SK-N-SH (cell line): Measurements from ENCODE around the gene HDAC4. TPM values are rescaled to one million over a fixed set of nuclear protein-coding genes. Genes with fewer than 3 reads are reported as not detected.
"Not testable (repeated sequence)": the region's sequence is repeated elsewhere in the genome, so short reads cannot be mapped to it uniquely, and the experiment has no call there.

Experiments used
- CTCF ChIA-PET: fragments of 300-600, 350-600 bp; formaldehyde crosslinking; extraction: SDS; loops from one replicate; lab custom pipeline; 2021; lab: Yijun Ruan, JAX
- POLR2A ChIA-PET: fragments of 350-600 bp; sonication (Branson Sonifier 250); formaldehyde crosslinking; extraction: SDS; loops from one replicate; lab custom pipeline; 2020; ENCODE audit warnings: antibody characterized with exemption, inconsistent platforms; lab: Yijun Ruan, JAX
- DNase-seq: peaks from one replicate; pipeline ENCODE4 v3.0.0; 2012
- H2AFZ ChIP-seq: fragments of 200-600 bp; sonication (generic); 2 replicates; pipeline ENCODE4 v1.8.1; 2016; ENCODE audit warnings: antibody characterized with exemption, mild to moderate bottlenecking, low read depth
- H3F3A ChIP-seq: fragments of 200-600 bp; sonication (generic); replicated peaks from 2 replicates; pipeline ENCODE3; 2016; ENCODE audit warnings: antibody characterized with exemption, mild to moderate bottlenecking; ENCODE audit not compliant: insufficient read depth
- H3K27ac ChIP-seq, 2 experiments: fragments of 200-500 bp in 1 of 2; fragments of 200-600 bp in 1 of 2; sonication (Bioruptor generic) in 1 of 2; sonication (generic), shearing (Covaris generic) in 1 of 2; 2 replicates each; pipeline versions ENCODE4 v1.5.1 to v1.6.1; 2014 to 2016; ENCODE audit warnings: low read depth in 2 of 2, inconsistent platforms in 1 of 2, low read length in 1 of 2, mild to moderate bottlenecking in 1 of 2, mixed read lengths in 1 of 2
- H3K27me3 ChIP-seq: fragments of 200-600 bp; sonication (generic), shearing (Covaris generic); 2 replicates; pipeline ENCODE4 v1.6.1; 2016; ENCODE audit warnings: mixed run types; ENCODE audit not compliant: insufficient read depth
- H3K36me3 ChIP-seq, 2 experiments: fragments of 200-500 bp in 1 of 2; fragments of 200-600 bp in 1 of 2; sonication (Bioruptor generic) in 1 of 2; sonication (generic) in 1 of 2; replicated peaks in 1 of 2; 2 replicates each; pipeline versions ENCODE3 to v1.5.1; 2014 to 2016; ENCODE audit warnings: low read length in 1 of 2, mild to moderate bottlenecking in 1 of 2; ENCODE audit not compliant: insufficient read depth in 2 of 2, control insufficient read depth in 1 of 2
- H3K4me1 ChIP-seq, 2 experiments: fragments of 200-500 bp in 1 of 2; fragments of 200-600 bp in 1 of 2; sonication (Bioruptor generic) in 1 of 2; sonication (generic), shearing (Covaris generic) in 1 of 2; 2 replicates each; pipeline versions ENCODE4 v1.5.1 to v1.6.1; 2014 to 2016; ENCODE audit warnings: low read depth in 1 of 2, low read length in 1 of 2, mixed run types in 1 of 2; ENCODE audit not compliant: insufficient read depth in 2 of 2, control insufficient read depth in 1 of 2
- H3K4me2 ChIP-seq: fragments of 200-600 bp; sonication (generic), shearing (Covaris generic); 2 replicates; pipeline ENCODE4 v1.6.1; 2017; ENCODE audit warnings: mixed run types
- H3K4me3 ChIP-seq, 2 experiments: fragments of 200-500 bp in 1 of 2; fragments of 200-600 bp in 1 of 2; sonication (Bioruptor generic) in 1 of 2; sonication (generic), shearing (Covaris generic) in 1 of 2; 2 replicates each; pipeline versions ENCODE4 v1.5.1 to v1.8.1; 2014 to 2016; ENCODE audit warnings: low read depth in 2 of 2, inconsistent platforms in 1 of 2, low read length in 1 of 2, mild to moderate bottlenecking in 1 of 2, mixed read lengths in 1 of 2, moderate library complexity in 1 of 2
- H3K79me2 ChIP-seq: fragments of 200-600 bp; sonication (generic); 2 replicates; pipeline ENCODE4 v1.8.1; 2017; ENCODE audit warnings: mild to moderate bottlenecking; ENCODE audit not compliant: insufficient read depth
- H3K9ac ChIP-seq: fragments of 200-600 bp; sonication (generic); 2 replicates; pipeline ENCODE4 v1.6.1; 2017; ENCODE audit warnings: mixed run types
- H3K9me2 ChIP-seq: fragments of 200-600 bp; sonication (generic); 2 replicates; pipeline ENCODE4 v1.6.1; 2017; ENCODE audit warnings: mixed run types
- H3K9me3 ChIP-seq: fragments of 200-600 bp; sonication (generic); 2 replicates; pipeline ENCODE4 v1.6.1; 2017; ENCODE audit warnings: mixed run types, mild to moderate bottlenecking, moderate library complexity
- H4K20me1 ChIP-seq: fragments of 200-600 bp; sonication (generic); 2 replicates; pipeline ENCODE4 v1.6.1; 2017; ENCODE audit warnings: mild to moderate bottlenecking, mixed run types; ENCODE audit not compliant: insufficient read depth
- EZH2phosphoT487 ChIP-seq: fragments of 200-600 bp; sonication (generic); IDR thresholded peaks from 2 replicates; pipeline ENCODE4 v1.6.1; 2017; ENCODE audit warnings: low read depth, mixed run types, mild to moderate bottlenecking, antibody characterized with exemption, moderate library complexity, borderline replicate concordance
- FOSL2 ChIP-seq: IDR thresholded peaks from 2 replicates; pipeline ENCODE4 v1.4.0; 2012; ENCODE audit warnings: low read depth, mild to moderate bottlenecking, moderate library complexity, borderline replicate concordance
- FOXJ3 ChIP-seq: sonication (generic); formaldehyde crosslinking; IDR thresholded peaks from 2 replicates; pipeline ENCODE4 v1.5.1; 2020; ENCODE audit warnings: mild to moderate bottlenecking, missing genetic modification reagents
- FOXM1 ChIP-seq: IDR thresholded peaks from 2 replicates; pipeline ENCODE4 v1.4.0; 2012; ENCODE audit warnings: low read depth, mild to moderate bottlenecking
- GABPA ChIP-seq: IDR thresholded peaks from 2 replicates; pipeline ENCODE4 v1.4.0; 2012; ENCODE audit warnings: low read depth, mild to moderate bottlenecking
- NFIC ChIP-seq: IDR thresholded peaks from 2 replicates; pipeline ENCODE4 v1.4.0; 2012; ENCODE audit warnings: borderline replicate concordance
- RAD21 ChIP-seq: IDR thresholded peaks from 2 replicates; pipeline ENCODE4 v1.6.1; 2012; ENCODE audit warnings: mild to moderate bottlenecking, low read length
- RCOR1 ChIP-seq: fragments of 150-350 bp; IDR thresholded peaks from 2 replicates; pipeline ENCODE4 v1.6.1; 2017; ENCODE audit warnings: antibody characterized with exemption, low read length
- RXRA ChIP-seq: IDR thresholded peaks from 2 replicates; pipeline ENCODE4 v1.4.0; 2012; ENCODE audit warnings: low read depth, mild to moderate bottlenecking, borderline replicate concordance
- SMC3 ChIP-seq: IDR thresholded peaks from 2 replicates; pipeline ENCODE4 v1.6.1; 2012; ENCODE audit warnings: low read depth, low read length, improper control_type of control experiment
- TEAD4 ChIP-seq: IDR thresholded peaks from 2 replicates; pipeline ENCODE4 v1.4.0; 2012; ENCODE audit warnings: mild to moderate bottlenecking, borderline replicate concordance; ENCODE audit not compliant: insufficient read depth
- WGBS: methylation state at CpG from one replicate; pipeline ENCODE4 v1.1.6; 2017; ENCODE audit warnings: low lambda C conversion rate; 5-methylcytosine and 5-hydroxymethylcytosine counted together
- polyA plus RNA-seq, 3 experiments: library from polyadenylated mRNA; depleted of rRNA; stranded (reverse); fragments of >200 nt; gene quantifications; 2 replicates each; pipeline ENCODE4 v1.2.3, GENCODE V29; 2012
- TF ChIP-seq, protein P1 (sequence below): fragments of 200-600 bp; sonication (generic); IDR thresholded peaks from 2 replicates; pipeline ENCODE4 v1.6.1; 2017; ENCODE audit warnings: antibody characterized with exemption, mild to moderate bottlenecking, moderate library complexity
- TF ChIP-seq, protein P2 (sequence below): fragments of 150-350 bp; IDR thresholded peaks from 2 replicates; pipeline ENCODE4 v1.6.1; 2016; ENCODE audit warnings: mild to moderate bottlenecking, low read depth, low read length
- TF ChIP-seq, protein P3 (sequence below): IDR thresholded peaks from 2 replicates; pipeline ENCODE4 v1.4.0; 2012; ENCODE audit warnings: low read depth, borderline replicate concordance
- TF ChIP-seq, protein P4 (sequence below): fragments of 150-350 bp; IDR thresholded peaks from 2 replicates; pipeline ENCODE4 v1.6.1; 2017; ENCODE audit warnings: antibody characterized with exemption, low read length, low read depth, borderline replicate concordance
- TF ChIP-seq, protein P5 (sequence below): IDR thresholded peaks from 2 replicates; pipeline ENCODE4 v1.4.0; 2012; ENCODE audit warnings: low read depth, borderline replicate concordance

Gene HDAC4
- polyA plus RNA-seq, 1 of the 3 experiments (the other 2 are of a cell fraction), result 5.5 TPM

- H3K9me2 ChIP-seq, H3K79me2 ChIP-seq, H3K4me2 ChIP-seq, H3K9me3 ChIP-seq, H3F3A ChIP-seq, H3K27ac ChIP-seq, H3K4me3 ChIP-seq: not testable (repeated sequence)
- peaks cover 0 to 16% of the 10 kb centered on the region in 2 experiments for H3K36me3 ChIP-seq
- H3K4me1 ChIP-seq, result peaks cover 0 to 24% of the 10 kb centered on the region in 2 experiments; a peak in 1 of 4 replicates
- WGBS, result 54% methylated on average over 6 of the region's 18 CpGs
- peak; percentile 65 for DNase-seq
- TF ChIP-seq, protein P1, sequence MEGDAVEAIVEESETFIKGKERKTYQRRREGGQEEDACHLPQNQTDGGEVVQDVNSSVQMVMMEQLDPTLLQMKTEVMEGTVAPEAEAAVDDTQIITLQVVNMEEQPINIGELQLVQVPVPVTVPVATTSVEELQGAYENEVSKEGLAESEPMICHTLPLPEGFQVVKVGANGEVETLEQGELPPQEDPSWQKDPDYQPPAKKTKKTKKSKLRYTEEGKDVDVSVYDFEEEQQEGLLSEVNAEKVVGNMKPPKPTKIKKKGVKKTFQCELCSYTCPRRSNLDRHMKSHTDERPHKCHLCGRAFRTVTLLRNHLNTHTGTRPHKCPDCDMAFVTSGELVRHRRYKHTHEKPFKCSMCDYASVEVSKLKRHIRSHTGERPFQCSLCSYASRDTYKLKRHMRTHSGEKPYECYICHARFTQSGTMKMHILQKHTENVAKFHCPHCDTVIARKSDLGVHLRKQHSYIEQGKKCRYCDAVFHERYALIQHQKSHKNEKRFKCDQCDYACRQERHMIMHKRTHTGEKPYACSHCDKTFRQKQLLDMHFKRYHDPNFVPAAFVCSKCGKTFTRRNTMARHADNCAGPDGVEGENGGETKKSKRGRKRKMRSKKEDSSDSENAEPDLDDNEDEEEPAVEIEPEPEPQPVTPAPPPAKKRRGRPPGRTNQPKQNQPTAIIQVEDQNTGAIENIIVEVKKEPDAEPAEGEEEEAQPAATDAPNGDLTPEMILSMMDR, result peak; percentile 32
- TF ChIP-seq RAD21 (peak; percentile 53), SMC3 (peak; percentile 33; the same call in 1 of the 2 replicates)
- TF ChIP-seq, all 33 proteins: peak for 3; not testable (repeated sequence) for 30
- not testable (repeated sequence) for H4K20me1 ChIP-seq, H2AFZ ChIP-seq, H3K27me3 ChIP-seq, H3K9ac ChIP-seq
- POLR2A ChIA-PET, result interaction anchor here (0.5 kb wide), 1 partner anchor 10 kb away, joined by 3 read pairs; no protein-coding TSS in a partner anchor
- CTCF ChIA-PET, result interaction anchor here (0.6 to 2.5 kb wide), 4 partner anchors 24 to 46 kb away, joined by 3 to 15 read pairs (median 4); no protein-coding TSS in a partner anchor
Measured at GRCh38 chr2:239069362-239070333, 331.2 kb downstream of the HDAC4 start.

- Histone ChIP-seq H2AFZ (no peak overlapping the region), H4K20me1 (no peaks in the 10 kb centered on the region), H3K4me1 (peaks cover 0 to 26% of the 10 kb centered on the region in 2 experiments; a peak in 1 of 4 replicates), H3F3A (no peaks in the 10 kb centered on the region), H3K4me2 (no peak overlapping the region), H3K27me3 (no peaks in the 10 kb centered on the region), H3K9ac (no peak overlapping the region), H3K9me3 (no peaks in the 10 kb centered on the region), H3K79me2 (no peaks in the 10 kb centered on the region), H3K36me3 (peaks cover 0 to 13% of the 10 kb centered on the region in 2 experiments), H3K9me2 (no peaks in the 10 kb centered on the region), H3K27ac (no peak overlapping the region), H3K4me3 (no peak overlapping the region)
- WGBS, result 95% methylated on average over 14 of the region's 21 CpGs
- ChIA-PET POLR2A (no interaction called here), CTCF (no interaction called here)
- no peak for DNase-seq
- TF ChIP-seq RAD21 (no peak), NFIC (no peak), FOSL2 (no peak), GABPA (no peak), RXRA (no peak), EZH2phosphoT487 (no peak), FOXM1 (no peak), FOXJ3 (CRISPR knock-in tag) (no peak), TEAD4 (no peak), RCOR1 (no peak)
- TF ChIP-seq, protein P2, sequence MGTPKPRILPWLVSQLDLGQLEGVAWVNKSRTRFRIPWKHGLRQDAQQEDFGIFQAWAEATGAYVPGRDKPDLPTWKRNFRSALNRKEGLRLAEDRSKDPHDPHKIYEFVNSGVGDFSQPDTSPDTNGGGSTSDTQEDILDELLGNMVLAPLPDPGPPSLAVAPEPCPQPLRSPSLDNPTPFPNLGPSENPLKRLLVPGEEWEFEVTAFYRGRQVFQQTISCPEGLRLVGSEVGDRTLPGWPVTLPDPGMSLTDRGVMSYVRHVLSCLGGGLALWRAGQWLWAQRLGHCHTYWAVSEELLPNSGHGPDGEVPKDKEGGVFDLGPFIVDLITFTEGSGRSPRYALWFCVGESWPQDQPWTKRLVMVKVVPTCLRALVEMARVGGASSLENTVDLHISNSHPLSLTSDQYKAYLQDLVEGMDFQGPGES, result no peak
- TF ChIP-seq, protein P3, sequence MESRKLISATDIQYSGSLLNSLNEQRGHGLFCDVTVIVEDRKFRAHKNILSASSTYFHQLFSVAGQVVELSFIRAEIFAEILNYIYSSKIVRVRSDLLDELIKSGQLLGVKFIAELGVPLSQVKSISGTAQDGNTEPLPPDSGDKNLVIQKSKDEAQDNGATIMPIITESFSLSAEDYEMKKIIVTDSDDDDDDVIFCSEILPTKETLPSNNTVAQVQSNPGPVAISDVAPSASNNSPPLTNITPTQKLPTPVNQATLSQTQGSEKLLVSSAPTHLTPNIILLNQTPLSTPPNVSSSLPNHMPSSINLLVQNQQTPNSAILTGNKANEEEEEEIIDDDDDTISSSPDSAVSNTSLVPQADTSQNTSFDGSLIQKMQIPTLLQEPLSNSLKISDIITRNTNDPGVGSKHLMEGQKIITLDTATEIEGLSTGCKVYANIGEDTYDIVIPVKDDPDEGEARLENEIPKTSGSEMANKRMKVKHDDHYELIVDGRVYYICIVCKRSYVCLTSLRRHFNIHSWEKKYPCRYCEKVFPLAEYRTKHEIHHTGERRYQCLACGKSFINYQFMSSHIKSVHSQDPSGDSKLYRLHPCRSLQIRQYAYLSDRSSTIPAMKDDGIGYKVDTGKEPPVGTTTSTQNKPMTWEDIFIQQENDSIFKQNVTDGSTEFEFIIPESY, result no peak
- TF ChIP-seq, protein P4, sequence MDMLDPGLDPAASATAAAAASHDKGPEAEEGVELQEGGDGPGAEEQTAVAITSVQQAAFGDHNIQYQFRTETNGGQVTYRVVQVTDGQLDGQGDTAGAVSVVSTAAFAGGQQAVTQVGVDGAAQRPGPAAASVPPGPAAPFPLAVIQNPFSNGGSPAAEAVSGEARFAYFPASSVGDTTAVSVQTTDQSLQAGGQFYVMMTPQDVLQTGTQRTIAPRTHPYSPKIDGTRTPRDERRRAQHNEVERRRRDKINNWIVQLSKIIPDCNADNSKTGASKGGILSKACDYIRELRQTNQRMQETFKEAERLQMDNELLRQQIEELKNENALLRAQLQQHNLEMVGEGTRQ, result no peak
- TF ChIP-seq, protein P5, sequence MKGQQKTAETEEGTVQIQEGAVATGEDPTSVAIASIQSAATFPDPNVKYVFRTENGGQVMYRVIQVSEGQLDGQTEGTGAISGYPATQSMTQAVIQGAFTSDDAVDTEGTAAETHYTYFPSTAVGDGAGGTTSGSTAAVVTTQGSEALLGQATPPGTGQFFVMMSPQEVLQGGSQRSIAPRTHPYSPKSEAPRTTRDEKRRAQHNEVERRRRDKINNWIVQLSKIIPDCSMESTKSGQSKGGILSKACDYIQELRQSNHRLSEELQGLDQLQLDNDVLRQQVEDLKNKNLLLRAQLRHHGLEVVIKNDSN, result no peak
Measured at GRCh38 chr2:239068411-239068810, 332.4 kb downstream of the HDAC4 start.
